Stimulated activated CD4-positive, alpha-beta T cell treated with anti-CD3 and anti-CD28 coated beads, TNF-alpha, amount 100 ng/mL, for 48 hours (primary cell): ENCODE data around the gene KDELR1.

Experiments
- DNase-seq, 3 donors: peaks; one replicate each; pipeline ENCODE4 v3.0.0-alpha.2; 2020; ENCODE audit warnings: low read depth in 3 of 3

Gene KDELR1

GRCh38 chr19:48391100-48392005 is at the start of gene KDELR1:
Gene KDELR1, minus strand, starts transcription at chr19:48391551. Its CDS starts 193 bp downstream, at chr19:48391358.
- peak in 2 of 3 donors; percentile 61 for DNase-seq

- no peak for DNase-seq
Measured at GRCh38 chr19:48436586-48436985, 45.2 kb upstream of the KDELR1 start.

DNA sequence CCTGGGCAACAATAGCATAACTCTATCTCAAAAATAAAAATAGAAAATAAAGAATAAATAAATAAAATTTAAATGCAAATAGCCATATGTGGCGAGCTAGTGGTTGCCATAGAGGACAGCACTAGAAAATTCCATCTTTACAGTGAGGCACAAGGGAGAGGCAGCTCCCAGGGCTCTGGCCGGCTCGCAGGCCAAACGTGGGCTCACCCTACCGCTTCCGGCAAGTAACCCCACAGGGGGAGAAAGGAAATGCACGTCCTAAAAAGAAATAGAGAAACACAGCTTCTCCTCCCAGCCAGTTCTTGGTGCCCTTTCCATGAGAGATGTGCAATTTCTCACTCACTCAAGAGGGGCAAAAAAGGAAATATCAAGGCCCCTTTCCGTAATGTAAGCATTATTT is 42.0 kb upstream of the KDELR1 start:
- no peak for DNase-seq

DNA sequence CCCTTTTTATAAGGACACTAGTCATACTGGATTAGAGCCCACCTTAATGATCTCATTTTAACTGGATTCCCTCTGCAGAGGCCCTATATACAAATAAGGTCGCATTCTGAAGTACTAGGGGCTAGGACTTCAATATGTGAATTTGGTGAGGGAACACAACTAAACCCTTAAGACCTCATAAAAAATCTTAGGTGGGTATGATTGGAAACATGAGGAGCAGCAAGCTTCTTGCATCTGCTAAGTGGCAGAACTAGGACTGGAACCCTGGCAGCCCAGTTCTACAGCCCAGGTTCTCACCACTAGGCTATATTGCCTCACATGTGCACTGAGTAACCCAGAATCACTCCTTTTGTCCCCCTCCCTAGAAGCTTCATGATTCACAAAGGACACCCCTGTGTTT is 37.3 kb upstream of the KDELR1 start:
- no peak for DNase-seq

GRCh38 chr19:48424694-48425219 is 33.4 kb upstream of the KDELR1 start:
- no peak for DNase-seq

DNA sequence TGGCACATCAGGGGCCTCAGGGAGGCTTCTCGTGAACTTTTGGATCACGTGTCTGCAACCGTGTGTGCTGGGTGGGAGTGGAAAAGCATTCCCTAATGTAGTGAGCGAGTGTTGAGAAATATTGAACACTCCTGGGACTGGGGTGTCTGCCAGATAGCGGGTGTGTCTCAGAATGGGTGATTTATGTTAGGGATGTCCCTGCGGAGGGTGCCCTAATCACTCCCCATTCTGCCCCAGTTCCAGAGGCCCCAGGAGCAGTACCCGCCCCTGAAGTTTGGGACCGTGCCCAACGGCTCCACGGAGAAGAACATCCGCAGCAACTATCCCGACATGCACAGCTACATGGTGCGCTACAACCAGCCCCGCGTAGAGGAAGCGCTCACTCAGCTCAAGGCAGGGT is 30.2 kb upstream of the KDELR1 start:
- no peak for DNase-seq

GRCh38 chr19:48419158-48419920 is 28.0 kb upstream of the KDELR1 start:
- DNase-seq = peak; percentile 47 to 71 (median 59)

GRCh38 chr19:48418317-48419064 is 27.1 kb upstream of the KDELR1 start:
- no peak for DNase-seq

DNA sequence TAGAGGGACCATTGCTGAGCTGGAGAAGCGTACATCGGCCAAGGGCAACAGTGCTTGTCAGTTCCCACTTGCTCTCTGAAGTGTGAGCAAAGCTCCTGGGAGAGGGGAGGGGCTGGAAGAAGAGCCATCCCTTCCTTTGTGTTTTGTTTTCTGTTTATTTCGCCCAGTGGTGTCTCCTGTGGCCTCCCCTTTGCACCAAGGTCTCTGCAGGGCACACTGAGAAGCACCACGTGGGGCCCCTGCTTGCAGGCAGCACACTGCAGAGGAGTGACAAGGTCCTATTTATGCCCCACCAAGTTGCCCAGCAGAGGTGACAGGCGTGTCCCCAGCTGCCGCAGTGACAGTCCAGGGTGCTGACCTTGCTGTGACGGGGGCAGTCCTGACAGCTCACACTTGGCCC is 26.1 kb upstream of the KDELR1 start:
- DNase-seq = no peak

DNA sequence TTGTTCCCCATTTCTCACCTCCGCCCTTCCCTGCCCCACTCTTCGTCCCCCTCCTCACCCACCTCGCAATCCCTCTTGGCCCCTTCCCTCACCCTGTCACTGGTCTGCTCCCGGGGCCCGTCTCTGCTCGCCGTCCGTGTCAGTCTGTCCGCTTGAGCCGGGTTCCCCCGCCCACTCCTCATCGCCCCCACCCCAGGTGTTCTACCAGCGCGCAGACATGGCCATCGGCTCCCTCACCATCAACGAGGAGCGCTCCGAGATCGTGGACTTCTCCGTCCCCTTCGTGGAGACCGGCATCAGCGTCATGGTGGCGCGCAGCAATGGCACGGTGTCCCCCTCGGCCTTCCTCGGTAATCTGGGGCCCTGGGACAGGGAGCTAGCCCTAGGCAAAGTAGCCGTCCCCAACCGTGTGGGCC is 24.5 kb upstream of the KDELR1 start:
- DNase-seq = no peak

DNA sequence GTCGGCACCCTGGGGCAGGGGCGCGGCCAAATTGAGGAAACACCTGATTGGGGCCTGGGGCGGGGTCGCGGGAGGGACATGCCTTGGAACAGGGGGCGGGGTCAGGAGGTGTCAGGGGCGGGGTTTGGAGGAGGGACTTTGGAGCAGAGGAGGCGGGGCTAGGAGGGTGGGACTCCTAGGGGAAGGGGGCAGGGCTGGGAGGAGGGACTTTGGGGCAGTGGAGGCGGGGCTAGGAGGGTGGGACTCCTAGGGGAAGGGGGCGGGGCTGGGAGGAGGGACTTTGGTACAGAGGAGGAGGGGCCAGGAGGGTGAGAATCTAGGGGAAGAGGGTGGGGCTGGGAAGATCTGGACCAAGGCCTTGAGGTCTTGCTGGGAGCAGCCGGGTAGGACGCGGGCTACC is 24.0 kb upstream of the KDELR1 start:
- peak; percentile 63 to 87 (median 79) for DNase-seq

GRCh38 chr19:48413879-48414587 is 22.7 kb upstream of the KDELR1 start:
- DNase-seq = no peak

- DNase-seq = no peak
Measured at GRCh38 chr19:48405850-48406249, 14.5 kb upstream of the KDELR1 start.

DNA sequence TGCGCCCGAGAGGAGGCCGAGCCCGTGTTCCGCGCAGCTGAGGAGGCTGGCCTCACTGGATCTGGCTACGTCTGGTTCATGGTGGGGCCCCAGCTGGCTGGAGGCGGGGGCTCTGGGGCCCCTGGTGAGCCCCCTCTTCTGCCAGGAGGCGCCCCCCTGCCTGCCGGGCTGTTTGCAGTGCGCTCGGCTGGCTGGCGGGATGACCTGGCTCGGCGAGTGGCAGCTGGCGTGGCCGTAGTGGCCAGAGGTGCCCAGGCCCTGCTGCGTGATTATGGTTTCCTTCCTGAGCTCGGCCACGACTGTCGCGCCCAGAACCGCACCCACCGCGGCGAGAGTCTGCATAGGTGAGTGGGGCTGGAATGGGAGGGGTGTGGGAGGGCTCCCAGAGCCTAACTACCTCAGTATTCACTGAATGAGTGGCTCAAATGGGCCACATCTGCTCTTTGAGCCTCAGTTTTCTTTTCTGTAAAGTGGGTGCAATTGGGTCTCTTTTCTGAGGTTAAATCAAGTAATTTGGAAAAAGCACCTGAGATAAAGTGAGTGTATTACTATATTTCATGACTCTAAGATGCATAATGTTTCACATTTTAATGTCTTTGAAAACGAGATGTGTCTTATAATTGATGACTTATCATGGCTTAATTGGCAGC is 13.8 kb upstream of the KDELR1 start:
- DNase-seq = no peak

- DNase-seq = no peak
Measured at GRCh38 chr19:48403606-48404005, 12.3 kb upstream of the KDELR1 start.

- no peak for DNase-seq
Measured at GRCh38 chr19:48401287-48401686, 9.9 kb upstream of the KDELR1 start.

- no peak for DNase-seq
Measured at GRCh38 chr19:48400018-48400742, 8.8 kb upstream of the KDELR1 start.

DNA sequence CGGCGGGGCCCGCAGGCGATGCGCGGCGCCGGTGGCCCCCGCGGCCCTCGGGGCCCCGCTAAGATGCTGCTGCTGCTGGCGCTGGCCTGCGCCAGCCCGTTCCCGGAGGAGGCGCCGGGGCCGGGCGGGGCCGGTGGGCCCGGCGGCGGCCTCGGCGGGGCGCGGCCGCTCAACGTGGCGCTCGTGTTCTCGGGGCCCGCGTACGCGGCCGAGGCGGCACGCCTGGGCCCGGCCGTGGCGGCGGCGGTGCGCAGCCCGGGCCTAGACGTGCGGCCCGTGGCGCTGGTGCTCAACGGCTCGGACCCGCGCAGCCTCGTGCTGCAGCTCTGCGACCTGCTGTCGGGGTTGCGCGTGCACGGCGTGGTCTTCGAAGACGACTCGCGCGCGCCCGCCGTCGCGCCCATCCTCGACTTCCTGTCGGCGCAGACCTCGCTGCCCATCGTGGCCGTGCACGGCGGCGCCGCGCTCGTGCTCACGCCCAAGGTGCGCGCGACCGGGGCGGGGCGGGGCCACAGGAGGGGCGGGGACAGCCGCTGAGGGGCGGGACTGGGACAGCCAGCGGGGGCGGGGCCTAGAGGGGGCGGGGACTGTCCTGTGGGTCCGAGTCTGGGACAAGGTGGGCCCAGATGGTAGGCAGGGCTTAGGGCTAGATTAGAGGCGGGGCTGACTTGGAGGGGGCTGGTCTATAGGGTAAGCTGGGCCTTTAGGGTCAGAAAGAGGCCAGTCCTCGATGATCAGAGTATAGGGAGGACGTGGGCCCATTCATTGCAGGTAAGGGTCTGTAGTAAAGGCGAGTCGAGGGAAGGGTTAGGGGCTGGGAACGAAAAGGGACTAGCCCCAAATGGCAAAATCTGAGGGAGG is 7.3 kb upstream of the KDELR1 start:
- DNase-seq = peak; percentile 68 to 85 (median 79)

DNA sequence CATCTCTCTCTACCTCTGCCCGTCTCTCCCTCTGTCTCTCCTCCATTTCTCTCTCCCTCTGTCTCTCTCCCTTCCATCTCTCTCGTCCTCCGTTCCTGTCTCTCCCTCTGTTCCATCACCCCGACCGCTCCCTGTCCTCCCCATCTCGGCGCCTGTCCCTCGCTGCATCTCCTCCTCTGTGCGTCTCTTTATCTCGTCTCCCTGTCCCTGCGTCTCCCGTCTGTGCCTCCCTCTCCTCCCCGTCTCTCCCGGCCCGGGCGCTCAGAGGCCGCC is 6.7 kb upstream of the KDELR1 start:
- DNase-seq = no peak
